Measurements from ENCODE around the gene TMEM95. TPM values are rescaled to one million over a fixed set of nuclear protein-coding genes. Genes with fewer than 3 reads are reported as not detected.

The TMEM95 gene
- total RNA-seq, 1 donor from 2014 or later = 0.17 TPM

DNA sequence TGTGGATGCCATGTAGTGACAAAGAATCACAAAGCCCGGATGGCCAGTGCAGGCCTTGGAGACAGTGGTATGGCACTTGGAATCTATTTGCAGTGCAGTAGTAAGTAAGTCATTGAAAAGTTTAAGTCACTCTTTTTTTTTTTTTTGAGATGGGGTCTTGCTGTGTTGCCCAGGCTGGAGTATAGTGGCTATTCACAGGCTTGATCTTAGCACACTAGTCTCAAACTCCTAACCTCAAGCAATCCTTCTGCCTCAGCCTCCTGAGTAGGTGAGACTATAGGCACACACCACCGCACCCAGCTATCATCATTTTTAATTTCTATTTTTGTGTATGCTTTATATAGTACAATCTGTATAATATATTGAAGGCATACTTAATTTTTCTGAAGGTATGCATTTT is 43.7 kb downstream of the TMEM95 start:
- intact Hi-C loops (cut with micrococcal nuclease) = no loop called here

- intact Hi-C loops (cut with micrococcal nuclease) = loop anchor here (5.0 kb wide), 1 partner anchor 439 kb away; no protein-coding TSS in a partner anchor
Observed at GRCh38 chr17:7403043-7403726, 48.2 kb downstream of the TMEM95 start.

DNA sequence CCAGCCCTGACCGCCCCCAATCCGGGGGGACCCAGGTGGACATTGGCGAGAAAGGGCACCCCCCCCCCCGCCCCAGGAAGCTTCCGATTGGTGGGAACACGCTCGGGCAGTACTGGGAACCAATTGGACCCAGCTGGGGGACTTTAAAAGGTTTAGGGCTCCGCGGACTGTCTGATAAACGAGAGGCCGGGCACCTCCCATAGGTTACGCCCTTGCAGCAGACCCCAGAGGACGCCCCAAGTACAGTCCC is 48.7 kb downstream of the TMEM95 start:
- intact Hi-C loops (cut with micrococcal nuclease) = loop anchor here (5.0 kb wide), 1 partner anchor 439 kb away; no protein-coding TSS in a partner anchor

GRCh38 chr17:7403977-7404736 is 49.2 kb downstream of the TMEM95 start, which contains the start of gene TMEM256:
Gene TMEM256 (minus strand): TSS chr17:7404097. CDS start chr17:7404084, 13 bp downstream.
- intact Hi-C loops (cut with micrococcal nuclease) = loop anchor here (1.0 to 5.0 kb wide), 13 partner anchors 10 to 438 kb away; partner anchors contain the start of genes ACAP1, FXR2, NEURL4 and PLSCR3

DNA sequence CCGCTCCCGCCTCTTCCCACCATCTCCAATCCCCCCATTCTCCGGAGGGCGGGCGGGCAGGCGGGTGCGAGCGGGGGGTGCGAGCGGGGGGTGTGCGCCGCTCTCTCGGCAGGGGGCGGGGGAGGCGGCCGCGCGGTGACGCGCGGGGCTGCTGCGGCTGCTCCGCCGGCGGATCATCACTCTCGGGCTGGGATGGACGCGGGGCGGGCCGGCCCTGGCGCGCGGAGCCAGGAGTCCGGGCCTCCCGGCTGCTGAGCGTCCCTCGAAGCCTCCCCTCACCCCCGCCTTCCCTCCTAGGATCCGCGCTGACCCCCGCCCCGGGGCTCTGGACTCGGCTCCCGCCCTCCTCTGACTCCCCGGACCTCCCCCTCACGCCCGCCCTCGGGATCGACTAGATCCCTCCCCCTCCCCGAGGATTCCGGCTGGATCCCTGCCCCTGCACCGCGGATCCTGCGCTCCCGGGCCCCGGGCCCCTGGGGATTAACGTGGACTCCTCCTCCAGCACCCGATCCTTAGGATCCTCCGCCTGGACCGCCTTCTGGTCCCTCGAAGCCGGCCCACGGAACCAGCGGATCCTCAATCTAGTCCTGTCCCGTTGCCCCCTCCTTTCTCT is 49.9 kb downstream of the TMEM95 start:
- intact Hi-C loops (cut with micrococcal nuclease) = loop anchor here (1.0 to 5.0 kb wide), 13 partner anchors 11 to 437 kb away; partner anchors contain the start of genes ACAP1, FXR2, NEURL4 and PLSCR3

DNA sequence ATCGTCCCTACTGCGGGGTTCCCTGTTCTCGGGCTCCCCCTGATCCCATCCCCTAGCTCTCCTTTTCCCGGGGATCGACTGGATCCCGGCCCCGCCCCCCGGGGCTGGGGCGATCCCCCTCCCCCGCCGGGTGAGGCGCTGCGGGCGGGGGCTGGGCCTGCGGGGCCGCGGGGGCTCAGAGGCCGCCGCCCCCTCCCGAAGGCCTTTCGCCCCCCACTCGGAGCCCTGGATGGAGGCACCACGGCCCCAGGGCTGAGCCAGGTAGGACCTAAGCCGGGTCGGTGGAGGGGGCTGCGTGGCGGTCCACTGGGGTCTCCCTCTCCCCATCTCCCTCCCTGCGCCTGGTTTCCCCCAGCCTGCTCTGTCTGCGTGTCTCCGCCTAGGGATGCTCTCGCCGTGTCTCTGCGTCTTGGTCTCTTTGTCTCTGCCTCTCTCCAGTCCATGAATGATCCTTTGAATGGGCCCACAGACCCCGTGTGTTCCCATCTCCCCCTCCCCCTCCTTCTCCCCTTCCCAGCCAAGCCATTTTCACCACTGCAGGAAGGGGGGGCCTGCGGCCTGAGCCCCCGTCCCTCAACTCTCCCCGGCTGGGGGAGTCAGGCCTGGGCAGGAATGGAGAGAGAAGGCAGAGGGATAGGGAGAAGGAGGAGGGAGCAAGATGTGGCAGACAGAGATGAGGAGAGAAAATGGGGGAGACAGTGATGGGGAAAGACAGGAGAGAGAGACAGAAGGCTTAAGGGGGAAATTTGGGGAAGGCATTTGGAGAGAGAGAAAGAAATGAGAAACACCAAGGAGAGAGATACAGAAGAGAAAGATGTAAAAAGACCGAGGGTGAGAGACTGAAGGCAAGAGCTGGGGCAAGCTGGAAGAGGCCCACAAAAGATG is 50.6 kb downstream of the TMEM95 start:
- intact Hi-C loops (cut with micrococcal nuclease) = no loop called here

GRCh38 chr17:7406235-7406825 is 51.4 kb downstream of the TMEM95 start:
- intact Hi-C loops (cut with micrococcal nuclease) = no loop called here

Other genes with a start within 250 kb of the TMEM95 start
- not detected in 2 replicates for gene ASGR2, start 240.3 kb upstream of the TMEM95 start, total RNA-seq
- 1.5 and 2.5 TPM in 2 replicates for gene ASGR1, start 175.8 kb upstream of the TMEM95 start, total RNA-seq
- 16.1 and 18.5 TPM in 2 replicates for gene DLG4, start 135.3 kb upstream of the TMEM95 start, total RNA-seq
- 479 and 485 TPM in 2 replicates for gene ACADVL, start 135.2 kb upstream of the TMEM95 start, total RNA-seq
- 46.8 and 46.9 TPM in 2 replicates for gene DVL2, start 120.6 kb upstream of the TMEM95 start, total RNA-seq
- gene PHF23, start 115.7 kb upstream of the TMEM95 start, total RNA-seq = 61.5 and 67.3 TPM in 2 replicates
- 287 and 288 TPM in 2 replicates for gene GABARAP, start 112.7 kb upstream of the TMEM95 start, total RNA-seq
- gene CTDNEP1, start 103.4 kb upstream of the TMEM95 start, total RNA-seq = 167 and 170 TPM in 2 replicates
- gene ELP5, start 102.9 kb upstream of the TMEM95 start, total RNA-seq = 45.0 and 50.6 TPM in 2 replicates
- gene CLDN7, start 92.7 kb upstream of the TMEM95 start, total RNA-seq = 0.12 and 0.49 TPM in 2 replicates
- gene SLC2A4, start 73.4 kb upstream of the TMEM95 start, total RNA-seq = 0.12 TPM in 1 of 2 replicates, not detected in the other
- gene YBX2, start 60.5 kb upstream of the TMEM95 start, total RNA-seq = 0.39 and 0.63 TPM in 2 replicates
- gene EIF5A, start 47.5 kb upstream of the TMEM95 start, total RNA-seq = 697 and 698 TPM in 2 replicates
- 88.7 and 90.6 TPM in 2 replicates for gene GPS2, start 39.8 kb upstream of the TMEM95 start, total RNA-seq
- gene NEURL4, start 25.8 kb upstream of the TMEM95 start, total RNA-seq = 37.2 and 37.7 TPM in 2 replicates
- 693 and 701 TPM in 2 replicates for gene ACAP1, start 18.6 kb upstream of the TMEM95 start, total RNA-seq
- gene KCTD11, start 3.0 kb upstream of the TMEM95 start, total RNA-seq = 10.2 and 10.3 TPM in 2 replicates
- gene TNK1, start 25.9 kb downstream of the TMEM95 start, total RNA-seq = 1.1 and 1.4 TPM in 2 replicates
- gene PLSCR3, start 39.4 kb downstream of the TMEM95 start, total RNA-seq = 127 and 139 TPM in 2 replicates
- gene TMEM256, start 48.9 kb downstream of the TMEM95 start, total RNA-seq = 51.6 and 53.9 TPM in 2 replicates
- 1.5 and 2.1 TPM in 2 replicates for gene NLGN2, start 52.7 kb downstream of the TMEM95 start, total RNA-seq
- gene SPEM1, start 65.2 kb downstream of the TMEM95 start, total RNA-seq = 0.22 TPM in 1 of 2 replicates, not detected in the other
- not detected in 2 replicates for gene SPEM2, start 70.5 kb downstream of the TMEM95 start, total RNA-seq
- gene SPEM3, start 73.7 kb downstream of the TMEM95 start, total RNA-seq = not detected in 2 replicates
- gene TMEM102, start 80.3 kb downstream of the TMEM95 start, total RNA-seq = 16.0 and 16.3 TPM in 2 replicates
- gene FGF11, start 84.4 kb downstream of the TMEM95 start, total RNA-seq = 15.0 and 15.4 TPM in 2 replicates
- gene CHRNB1, start 89.9 kb downstream of the TMEM95 start, total RNA-seq = 12.5 and 15.4 TPM in 2 replicates
- 25.2 and 26.5 TPM in 2 replicates for gene ZBTB4, start 124.5 kb downstream of the TMEM95 start, total RNA-seq
- gene SLC35G6, start 126.3 kb downstream of the TMEM95 start, total RNA-seq = not detected in 2 replicates
- 208 and 222 TPM in 2 replicates for gene POLR2A, start 129.2 kb downstream of the TMEM95 start, total RNA-seq
- 79.9 and 96.4 TPM in 2 replicates for gene TNFSF12, start 193.9 kb downstream of the TMEM95 start, total RNA-seq
- gene TNFSF13, start 203.6 kb downstream of the TMEM95 start, total RNA-seq = 6.0 and 6.3 TPM in 2 replicates
- gene SENP3, start 206.8 kb downstream of the TMEM95 start, total RNA-seq = 55.0 and 58.3 TPM in 2 replicates
- 8.0 TPM in 2 replicates for gene CD68, start 224.5 kb downstream of the TMEM95 start, total RNA-seq
- 85.1 and 88.0 TPM in 2 replicates for gene MPDU1, start 228.7 kb downstream of the TMEM95 start, total RNA-seq
- 0.20 and 0.27 TPM in 2 replicates for gene SOX15, start 234.9 kb downstream of the TMEM95 start, total RNA-seq